Panc1 (cell line): Measurements from ENCODE around the gene DVL2.

Experiments
- POLR2AphosphoS5 ChIP-seq: IDR thresholded peaks from 2 replicates; pipeline ENCODE4 v1.6.1; 2012; ENCODE audit warnings: mild to moderate bottlenecking, low read depth, low read length, moderate library complexity
- SIN3A ChIP-seq: IDR thresholded peaks from 2 replicates; pipeline ENCODE4 v1.6.1; 2012; ENCODE audit warnings: low read depth, mild to moderate bottlenecking, low read length, moderate library complexity, borderline replicate concordance; ENCODE audit not compliant: insufficient read depth
- TF ChIP-seq, protein P1 (sequence below): fragments of 450-650 bp; IDR thresholded peaks from 2 replicates; pipeline ENCODE4 v1.5.1; 2017; ENCODE audit warnings: mild to moderate bottlenecking
- TF ChIP-seq, protein P2 (sequence below), 2 experiments: IDR thresholded peaks; 2 replicates each; pipeline ENCODE4 v1.6.1; 2011 to 2012; ENCODE audit warnings: low read depth in 2 of 2, control low read depth in 1 of 2, low read length in 1 of 2, mild to moderate bottlenecking in 1 of 2, moderate library complexity in 1 of 2; ENCODE audit not compliant: insufficient read depth in 1 of 2

DNA sequence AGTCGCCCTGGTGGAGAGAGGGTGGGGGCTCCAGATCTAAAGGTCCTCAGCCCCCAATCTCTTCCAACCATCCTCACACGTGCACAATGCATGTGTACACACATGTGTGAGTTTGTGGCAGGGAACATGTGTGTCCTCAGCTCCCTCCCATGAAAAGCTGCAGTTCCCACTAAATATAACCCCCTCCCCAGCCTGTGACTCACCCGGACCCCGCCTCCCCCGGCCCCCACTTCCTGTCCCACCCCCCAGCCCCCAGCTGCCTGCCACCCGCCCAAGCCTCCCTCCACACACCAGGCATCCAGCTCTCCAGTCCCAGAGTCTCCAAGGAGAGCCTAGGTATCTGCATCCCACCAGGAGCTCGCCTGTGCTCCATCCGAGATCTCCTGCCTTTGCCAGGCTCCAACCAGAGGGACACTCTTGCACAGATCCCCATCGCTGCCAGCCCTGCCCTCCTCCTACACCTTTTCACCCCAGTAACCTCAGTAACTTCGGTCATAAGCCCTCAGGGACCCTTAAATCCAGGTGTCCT, 18.6 kb downstream of the DVL2 start:
- TF ChIP-seq SIN3A: no peak
- TF ChIP-seq, protein P1, sequence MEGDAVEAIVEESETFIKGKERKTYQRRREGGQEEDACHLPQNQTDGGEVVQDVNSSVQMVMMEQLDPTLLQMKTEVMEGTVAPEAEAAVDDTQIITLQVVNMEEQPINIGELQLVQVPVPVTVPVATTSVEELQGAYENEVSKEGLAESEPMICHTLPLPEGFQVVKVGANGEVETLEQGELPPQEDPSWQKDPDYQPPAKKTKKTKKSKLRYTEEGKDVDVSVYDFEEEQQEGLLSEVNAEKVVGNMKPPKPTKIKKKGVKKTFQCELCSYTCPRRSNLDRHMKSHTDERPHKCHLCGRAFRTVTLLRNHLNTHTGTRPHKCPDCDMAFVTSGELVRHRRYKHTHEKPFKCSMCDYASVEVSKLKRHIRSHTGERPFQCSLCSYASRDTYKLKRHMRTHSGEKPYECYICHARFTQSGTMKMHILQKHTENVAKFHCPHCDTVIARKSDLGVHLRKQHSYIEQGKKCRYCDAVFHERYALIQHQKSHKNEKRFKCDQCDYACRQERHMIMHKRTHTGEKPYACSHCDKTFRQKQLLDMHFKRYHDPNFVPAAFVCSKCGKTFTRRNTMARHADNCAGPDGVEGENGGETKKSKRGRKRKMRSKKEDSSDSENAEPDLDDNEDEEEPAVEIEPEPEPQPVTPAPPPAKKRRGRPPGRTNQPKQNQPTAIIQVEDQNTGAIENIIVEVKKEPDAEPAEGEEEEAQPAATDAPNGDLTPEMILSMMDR: no peak
- TF ChIP-seq, protein P2, sequence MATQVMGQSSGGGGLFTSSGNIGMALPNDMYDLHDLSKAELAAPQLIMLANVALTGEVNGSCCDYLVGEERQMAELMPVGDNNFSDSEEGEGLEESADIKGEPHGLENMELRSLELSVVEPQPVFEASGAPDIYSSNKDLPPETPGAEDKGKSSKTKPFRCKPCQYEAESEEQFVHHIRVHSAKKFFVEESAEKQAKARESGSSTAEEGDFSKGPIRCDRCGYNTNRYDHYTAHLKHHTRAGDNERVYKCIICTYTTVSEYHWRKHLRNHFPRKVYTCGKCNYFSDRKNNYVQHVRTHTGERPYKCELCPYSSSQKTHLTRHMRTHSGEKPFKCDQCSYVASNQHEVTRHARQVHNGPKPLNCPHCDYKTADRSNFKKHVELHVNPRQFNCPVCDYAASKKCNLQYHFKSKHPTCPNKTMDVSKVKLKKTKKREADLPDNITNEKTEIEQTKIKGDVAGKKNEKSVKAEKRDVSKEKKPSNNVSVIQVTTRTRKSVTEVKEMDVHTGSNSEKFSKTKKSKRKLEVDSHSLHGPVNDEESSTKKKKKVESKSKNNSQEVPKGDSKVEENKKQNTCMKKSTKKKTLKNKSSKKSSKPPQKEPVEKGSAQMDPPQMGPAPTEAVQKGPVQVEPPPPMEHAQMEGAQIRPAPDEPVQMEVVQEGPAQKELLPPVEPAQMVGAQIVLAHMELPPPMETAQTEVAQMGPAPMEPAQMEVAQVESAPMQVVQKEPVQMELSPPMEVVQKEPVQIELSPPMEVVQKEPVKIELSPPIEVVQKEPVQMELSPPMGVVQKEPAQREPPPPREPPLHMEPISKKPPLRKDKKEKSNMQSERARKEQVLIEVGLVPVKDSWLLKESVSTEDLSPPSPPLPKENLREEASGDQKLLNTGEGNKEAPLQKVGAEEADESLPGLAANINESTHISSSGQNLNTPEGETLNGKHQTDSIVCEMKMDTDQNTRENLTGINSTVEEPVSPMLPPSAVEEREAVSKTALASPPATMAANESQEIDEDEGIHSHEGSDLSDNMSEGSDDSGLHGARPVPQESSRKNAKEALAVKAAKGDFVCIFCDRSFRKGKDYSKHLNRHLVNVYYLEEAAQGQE (IDR thresholded peaks at IDR 0.05; ENCODE audit: insufficient read depth in 1 of 2, low read depth in 2 of 2, low read length in 1 of 2): no peak
- no peak for TF ChIP-seq POLR2AphosphoS5
